SW480 (cell line): ENCODE data around the gene KRTAP5-6.
"Not testable (repeated sequence)": the region's sequence is repeated elsewhere in the genome, so short reads cannot be mapped to it uniquely, and the experiment has no call there.

ENCODE experiments used
- DNase-seq: peaks from one replicate; pipeline ENCODE4 v3.0.0-alpha.2; 2016; ENCODE audit warnings: low spot score

KRTAP5-6 gene

DNA sequence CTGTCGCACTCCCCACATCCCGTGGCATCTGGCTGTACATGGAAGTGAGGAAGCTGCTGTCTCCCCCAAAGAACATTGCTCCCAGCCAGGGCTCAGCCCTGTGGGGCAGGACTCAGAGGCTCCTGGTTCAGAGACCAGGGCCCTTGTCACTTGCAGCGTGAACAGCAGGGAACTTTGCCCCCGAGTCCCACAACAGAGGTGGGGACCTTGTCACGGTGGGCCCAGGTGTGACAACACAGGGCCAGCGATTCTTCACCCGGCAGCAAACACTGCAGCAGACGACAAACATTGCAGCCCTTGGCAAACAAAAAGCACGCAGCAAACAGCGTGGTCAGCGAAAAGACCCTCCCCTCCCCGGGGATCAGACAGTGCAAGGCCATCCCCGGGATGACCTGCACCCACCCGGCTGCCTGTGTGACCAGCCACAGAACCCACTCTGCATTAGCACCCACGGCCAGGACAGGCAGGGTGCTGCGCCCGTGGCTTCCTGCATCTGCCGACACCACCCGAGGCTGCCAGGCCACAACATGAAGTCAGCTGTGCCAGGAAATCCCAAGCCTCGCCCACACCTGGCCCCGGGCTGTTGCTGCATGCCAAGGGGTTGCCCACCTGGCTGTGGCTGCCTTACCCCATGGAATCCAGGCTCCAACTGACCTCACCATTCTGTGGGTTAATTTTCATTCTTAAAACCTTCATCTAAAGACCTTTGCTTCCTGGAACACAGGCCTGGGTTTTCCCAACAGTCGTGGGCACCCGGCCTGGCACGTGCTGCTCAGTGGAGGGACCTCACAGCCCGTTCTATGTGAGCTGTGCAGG is 35.3 kb upstream of the KRTAP5-6 start:
- not testable (repeated sequence) for DNase-seq

DNA sequence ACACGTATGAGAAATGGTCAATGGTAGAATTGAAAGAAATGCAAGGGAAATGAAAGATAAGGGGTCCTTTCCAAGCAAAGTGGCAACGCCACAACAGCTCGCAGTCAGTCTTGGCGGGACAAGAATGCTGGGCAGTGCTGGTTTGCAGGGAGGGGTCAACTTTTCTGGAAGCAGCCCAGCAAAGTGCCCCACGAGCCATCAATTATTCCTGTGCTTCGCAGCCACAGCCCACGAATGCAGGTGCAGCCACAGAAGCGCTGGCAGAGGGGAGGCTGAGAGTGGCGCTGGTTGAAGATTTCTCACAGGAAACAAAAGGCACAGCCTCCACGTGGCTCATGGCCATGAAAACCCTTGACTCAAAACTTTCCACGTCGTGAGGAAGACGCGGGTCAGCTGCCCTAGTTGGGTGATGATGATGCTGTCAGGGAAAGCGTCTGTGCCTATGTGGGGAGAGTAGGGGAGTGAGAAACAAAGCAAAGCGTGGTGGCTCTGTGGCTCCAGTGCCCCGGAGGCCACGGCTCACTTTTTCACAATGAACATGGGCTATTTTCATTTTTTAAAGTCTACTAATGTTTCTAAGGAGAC is 34.2 kb upstream of the KRTAP5-6 start:
- DNase-seq = not testable (repeated sequence)

DNA sequence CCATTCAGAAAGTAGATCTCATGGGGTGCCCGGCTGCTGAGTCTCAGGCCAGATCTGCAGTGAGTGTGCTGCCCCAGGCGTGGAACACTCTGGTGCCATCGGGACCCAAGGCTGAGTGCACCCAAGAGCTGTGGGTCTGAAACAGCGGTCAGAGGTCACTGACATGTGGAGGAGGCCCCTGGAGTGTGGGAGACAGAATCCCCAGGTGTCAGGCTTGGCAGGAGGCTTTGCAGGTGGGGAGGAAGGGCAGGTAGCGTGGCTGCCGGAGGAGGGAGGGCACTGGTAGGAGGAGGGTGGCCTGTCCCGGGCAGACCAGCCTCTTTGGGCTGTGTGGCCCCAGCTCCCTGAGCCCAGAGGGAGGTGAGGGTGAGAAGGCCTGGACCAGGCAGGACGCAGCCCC is 31.7 kb upstream of the KRTAP5-6 start:
- no peak for DNase-seq

DNA sequence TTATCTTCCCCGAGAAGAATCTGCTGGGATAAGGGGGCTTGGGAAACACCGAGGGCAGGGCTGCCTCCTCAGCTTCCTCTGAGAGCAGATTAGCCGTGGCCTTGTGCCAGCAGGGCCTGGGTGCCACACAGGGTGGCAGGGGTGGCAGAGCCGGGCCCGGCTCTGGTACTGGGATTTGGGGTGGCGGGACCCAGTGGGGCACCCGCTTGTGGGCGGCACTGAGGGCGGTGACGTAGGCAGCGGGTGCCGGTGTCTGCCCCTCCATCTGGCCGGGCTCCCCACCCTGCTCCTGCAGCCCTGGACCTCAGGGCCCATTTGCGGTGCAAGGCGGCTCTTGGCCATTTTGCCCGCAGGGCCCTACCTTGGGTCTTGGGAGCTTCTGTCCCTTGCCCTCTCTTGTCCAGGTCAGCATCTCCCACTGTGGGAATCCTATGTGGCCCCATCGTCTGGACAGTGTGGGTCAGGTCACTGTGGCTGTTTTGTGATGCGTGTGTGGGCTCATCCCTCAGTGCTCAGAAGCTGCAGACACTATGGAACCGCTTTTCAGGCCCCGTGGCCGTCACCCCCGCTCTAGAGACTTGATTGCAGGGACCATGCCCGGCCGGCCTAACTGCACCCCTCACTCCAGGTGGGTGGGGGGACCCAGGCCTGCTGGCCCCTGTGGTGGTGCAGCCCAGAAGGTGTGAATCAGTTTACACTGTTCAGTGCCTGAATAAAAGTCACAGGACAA is 29.7 kb upstream of the KRTAP5-6 start:
- no peak for DNase-seq

DNA sequence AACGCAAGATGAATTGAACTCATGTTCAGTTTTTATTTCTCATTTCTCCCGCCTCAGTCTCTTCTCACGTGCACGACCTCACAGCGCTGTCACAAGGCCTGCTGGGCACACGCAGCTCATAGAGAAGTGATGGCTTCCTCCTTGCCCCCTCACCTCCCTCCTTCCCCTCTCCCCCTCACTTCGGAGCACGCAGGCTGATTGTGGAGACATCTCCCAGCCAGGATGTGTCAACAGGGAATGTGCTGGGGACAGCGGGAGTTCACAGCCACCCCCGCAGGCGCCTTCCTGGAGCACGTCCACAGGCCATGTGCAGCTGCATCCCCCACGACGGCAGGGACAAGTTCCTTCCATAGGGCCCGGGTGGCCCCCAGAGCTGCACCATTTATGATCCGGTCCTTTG is 29.1 kb upstream of the KRTAP5-6 start:
- no peak for DNase-seq

DNA sequence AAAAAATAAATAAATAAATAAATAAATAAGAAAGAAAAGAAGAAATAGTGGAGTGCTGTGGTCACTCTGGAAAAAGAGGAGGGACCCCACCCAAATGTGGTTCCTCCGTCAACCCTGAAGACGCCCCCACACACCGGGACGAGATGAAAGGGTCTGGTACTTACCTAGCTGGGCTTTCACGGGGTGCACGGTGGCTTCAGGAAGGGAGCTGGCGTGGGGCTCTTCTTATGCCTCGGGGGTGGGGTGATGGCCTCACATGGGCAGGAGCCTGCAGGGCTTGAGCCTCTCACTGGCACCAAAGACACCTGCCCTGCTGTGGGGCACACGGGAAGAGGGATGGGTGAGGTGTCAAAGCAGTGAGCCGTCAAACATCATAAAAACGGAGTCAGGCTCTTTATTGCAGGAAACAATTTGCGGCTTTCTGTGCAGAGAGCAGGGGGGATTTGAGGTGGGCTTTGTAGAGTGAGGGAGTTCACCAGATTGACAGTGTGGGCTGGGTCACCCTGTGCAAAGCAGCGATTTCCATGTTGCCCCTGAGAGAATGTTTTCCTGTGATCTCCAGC is 28.0 kb upstream of the KRTAP5-6 start:
- DNase-seq = no peak

DNA sequence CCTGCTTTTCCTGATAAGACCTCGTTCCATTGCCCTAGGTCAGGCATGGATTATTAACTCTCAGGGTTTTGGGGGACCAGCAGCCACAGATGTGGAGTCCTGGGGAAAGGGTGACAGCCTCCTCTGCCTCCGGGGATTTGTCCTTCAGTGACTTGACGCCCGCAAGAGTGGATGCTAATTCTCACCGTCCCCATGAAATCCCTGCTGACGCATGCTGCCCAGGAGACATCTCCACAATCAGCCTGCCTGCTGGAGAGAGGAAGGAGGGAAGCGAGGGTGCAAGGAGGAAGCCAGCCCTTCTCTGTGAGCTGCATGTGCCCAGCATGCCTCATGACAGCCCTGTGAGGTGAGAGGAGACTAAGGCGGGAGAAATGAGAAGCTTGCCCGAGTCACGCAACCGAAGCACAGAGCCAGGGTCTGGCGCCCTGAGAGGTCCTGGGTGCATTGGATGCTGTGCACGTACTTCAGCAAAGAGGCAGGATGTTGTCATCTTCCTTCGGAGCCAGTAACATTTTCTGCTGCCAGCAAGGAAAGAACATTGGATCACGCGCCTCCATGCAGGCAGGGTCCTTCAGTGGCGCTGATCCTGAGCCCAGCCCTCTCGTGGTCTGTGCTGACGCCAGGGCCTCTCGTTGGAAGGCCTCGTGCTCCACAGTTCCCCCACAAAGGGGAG is 27.3 kb upstream of the KRTAP5-6 start:
- DNase-seq = no peak

DNA sequence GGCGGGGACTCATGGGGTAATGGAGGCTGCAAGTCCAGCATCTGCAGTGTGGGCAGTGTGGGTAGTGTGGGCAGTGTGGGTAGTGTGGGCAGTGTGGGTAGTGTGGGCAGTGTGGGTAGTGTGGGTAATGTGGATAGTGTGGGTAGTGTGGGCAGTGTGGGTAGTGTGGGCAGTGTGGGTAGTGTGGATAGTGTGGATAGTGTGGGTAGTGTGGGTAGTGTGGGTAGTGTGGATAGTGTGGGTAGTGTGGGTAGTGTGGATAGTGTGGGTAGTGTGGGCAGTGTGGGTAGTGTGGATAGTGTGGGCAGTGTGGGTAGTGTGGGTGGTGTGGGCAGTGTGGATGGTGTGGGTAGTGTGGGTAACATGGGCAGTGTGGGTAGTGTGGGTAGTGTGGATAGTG is 26.5 kb upstream of the KRTAP5-6 start:
- DNase-seq = not testable (repeated sequence)

DNA sequence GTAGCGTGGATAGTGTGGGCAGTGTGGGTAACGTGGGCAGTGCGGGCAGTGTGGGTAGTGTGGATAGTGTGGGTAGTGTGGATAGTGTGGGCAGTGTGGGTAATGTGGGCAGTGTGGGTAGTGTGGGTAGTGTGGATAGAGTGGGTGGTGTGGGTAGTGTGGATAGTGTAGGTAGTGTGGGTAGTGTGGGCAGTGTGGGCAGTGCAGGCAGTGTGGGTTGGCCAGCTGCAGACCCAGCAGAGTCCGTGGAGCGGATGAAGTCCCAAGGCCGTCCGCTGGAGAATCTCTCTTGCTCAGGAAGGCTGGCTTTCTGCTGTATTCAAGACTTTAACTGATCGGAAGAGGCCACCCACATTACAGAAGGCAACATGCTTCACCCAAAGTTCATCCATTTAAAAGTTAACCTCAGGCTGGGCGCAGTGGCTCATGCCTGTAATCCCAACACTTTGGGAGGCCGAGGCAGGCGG is 26.1 kb upstream of the KRTAP5-6 start:
- DNase-seq = no peak

DNA sequence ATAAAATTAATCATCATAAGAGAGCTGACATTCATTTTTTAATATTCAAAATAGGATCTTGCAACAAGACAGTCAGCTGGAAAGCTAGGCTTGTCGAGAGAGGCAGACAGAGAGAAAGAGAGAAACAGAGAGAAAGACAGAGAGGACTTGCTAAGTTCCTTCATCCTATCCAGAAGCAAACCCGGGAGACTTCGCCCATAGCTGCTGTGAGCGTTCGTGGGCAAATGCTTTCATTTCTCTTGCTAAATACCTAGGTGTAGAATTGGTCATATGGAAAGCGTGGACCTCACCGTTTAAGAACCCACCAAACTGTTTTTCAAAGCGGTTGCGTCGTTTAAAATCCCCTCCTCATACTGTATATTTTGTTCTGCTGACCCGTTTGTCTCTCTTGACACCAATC is 25.3 kb upstream of the KRTAP5-6 start:
- DNase-seq = no peak

DNA sequence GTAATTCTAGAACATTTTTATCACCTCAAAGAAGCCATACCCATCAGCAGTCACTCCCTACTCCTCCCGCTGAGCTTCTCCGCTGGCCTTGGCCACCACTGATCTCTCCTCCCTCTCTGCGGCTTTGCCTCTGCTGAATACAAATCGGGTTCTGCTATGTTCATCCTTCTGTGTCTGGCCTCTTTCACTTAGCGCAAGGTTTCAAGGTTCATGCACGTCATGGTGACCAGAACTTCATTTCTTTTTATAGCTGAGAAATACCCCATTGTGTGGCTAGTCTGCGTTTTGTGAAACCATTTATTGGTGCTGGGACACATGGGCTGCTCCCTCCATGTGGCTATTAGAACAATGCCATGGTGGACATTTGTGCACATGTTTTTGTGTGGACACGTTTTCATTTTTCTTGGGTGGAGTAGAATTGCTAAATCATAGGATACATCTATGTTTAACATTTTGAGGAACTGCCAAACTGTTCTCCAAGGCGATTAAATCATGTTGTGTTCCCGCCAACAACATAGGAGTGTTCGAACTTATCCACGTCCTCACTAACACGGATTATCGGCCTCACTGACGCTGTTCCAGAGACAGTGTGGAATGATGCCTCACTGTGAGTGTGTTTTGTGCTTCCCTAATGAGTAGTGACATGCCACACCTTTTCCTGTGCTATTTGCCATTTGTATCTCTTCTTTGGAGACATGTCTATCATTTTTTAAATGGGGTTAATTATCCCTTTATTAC is 24.2 kb upstream of the KRTAP5-6 start:
- DNase-seq = no peak

DNA sequence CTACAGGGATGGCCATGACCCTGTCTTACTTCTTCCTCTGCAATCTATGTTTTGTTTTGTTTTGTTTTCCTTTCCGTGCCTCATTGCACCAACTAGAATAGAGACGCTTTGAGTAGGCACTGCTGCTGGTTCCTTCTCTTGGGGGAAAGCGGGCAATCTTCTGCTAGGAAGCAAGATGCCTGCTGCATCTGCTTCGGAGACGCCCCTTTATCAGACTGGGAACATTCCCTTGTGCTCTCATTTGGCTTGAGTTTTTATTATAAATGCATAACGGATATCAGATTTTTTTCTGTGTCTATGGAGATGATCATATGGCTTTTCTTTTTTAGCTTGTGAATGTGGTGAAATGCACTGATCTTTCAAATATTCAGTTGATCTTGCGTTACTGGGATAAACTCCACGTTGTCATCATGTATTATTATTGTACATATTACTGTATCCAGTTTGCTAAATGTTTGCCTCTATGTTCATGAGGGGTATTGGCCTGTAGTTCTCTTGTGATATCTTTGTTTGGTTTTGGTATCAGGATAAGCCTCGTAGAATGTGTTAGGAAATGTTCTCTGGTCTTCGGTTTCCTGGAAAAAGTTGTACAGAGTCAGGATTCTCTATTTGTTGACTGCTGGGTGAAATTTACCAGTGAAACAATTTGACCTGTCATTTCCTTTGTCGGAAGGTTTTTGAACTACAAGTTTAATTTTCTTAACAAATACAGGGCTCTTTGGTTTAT is 23.4 kb upstream of the KRTAP5-6 start:
- DNase-seq = no peak

DNA sequence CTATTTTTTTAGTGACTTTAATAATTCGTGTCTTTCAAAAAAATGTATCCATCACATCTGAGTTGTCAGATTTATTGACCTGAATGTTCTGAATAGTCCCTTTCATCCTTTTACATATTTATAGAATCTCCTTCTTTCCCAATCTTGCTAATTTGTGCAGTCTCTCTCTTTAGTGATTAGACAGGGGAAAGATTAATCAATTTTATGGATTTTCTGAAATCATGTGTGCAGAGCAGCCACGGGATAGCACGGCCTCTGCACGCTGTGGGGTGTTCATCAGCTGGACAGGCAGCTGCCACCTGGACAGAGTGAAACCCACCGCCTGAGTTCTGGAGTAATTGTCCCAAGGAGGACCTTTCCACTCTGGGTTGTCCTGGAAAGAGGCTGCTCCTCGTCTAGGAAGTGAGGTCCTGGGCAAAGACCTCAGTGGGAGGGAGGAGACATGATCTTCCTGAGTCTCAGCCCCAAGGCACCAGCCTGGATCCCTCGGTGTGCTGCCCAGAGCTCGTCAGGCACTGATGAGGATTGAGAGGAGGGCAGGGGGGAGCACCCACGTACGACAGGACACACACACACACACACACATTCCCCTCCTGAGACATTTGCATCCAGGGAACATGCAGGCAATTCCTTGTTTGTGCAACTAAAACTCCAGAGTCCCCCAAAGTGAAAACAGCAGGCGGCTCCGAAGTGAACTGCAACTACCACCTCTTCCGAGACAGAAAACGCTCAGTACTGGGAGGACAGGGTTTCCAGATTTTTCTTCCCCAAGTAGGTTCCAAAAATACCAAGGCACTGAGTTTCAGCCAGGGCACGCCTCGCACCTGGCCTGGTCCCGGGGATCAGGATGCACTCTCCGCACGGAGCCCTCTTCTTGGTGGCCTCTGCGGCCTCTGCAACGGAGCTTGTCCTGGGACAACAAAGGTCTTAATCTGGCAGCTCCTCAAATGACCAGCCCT is 22.5 kb upstream of the KRTAP5-6 start:
- no peak for DNase-seq

DNA sequence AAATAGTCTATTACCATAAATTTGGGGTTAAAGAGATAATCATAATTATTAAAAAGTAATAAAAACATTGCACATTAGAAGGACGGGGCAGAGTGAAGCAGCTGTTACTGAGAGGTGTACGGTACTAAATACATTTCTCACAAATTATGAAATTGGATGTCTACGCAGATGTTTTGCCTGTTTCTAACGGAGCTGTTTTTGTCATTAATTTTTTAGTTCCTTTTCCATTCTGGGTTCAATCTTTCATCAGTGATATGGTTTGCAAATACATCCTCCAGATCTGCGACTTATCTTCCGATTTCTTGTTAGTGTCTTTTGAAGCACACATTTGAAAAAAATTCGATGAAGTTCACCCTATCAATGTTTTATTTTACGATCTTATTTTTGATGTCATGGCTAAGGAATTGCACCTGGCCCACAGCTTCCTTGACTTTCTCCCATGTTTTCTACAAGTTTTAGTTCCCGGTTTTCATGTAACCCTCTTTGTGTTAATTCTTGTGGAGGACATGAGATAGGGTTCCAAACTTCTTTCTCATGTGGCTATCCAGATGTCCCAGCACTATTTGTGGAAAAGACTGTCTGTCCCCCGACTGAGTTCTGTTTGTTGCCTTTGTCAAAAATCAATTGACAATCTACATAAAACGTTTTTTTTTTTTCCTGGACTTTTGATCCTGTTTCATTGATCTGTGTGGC is 21.3 kb upstream of the KRTAP5-6 start:
- DNase-seq = no peak

DNA sequence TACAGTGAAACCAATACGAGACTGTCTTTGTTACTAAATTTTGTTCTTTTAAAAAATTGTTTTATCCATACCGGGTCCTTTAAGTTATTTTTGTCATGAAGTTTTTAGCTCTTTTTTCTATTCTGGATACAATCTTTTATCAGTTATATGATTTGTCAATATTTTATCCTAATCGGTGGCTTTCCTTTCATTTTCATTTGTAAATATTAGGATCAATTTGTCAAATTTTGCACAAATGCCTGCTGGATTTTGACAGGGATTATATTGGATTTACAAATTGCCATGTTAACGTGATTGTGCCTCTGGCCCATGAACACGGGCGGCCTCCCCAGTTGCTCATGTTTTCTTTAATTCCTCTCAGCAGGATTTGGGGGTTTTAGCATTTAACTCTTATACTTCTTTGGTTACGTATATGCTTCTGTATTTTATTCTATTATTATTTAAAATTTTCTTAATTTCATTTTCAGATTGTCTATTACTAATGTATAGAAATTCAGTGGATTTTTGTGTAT is 20.7 kb upstream of the KRTAP5-6 start:
- no peak for DNase-seq

DNA sequence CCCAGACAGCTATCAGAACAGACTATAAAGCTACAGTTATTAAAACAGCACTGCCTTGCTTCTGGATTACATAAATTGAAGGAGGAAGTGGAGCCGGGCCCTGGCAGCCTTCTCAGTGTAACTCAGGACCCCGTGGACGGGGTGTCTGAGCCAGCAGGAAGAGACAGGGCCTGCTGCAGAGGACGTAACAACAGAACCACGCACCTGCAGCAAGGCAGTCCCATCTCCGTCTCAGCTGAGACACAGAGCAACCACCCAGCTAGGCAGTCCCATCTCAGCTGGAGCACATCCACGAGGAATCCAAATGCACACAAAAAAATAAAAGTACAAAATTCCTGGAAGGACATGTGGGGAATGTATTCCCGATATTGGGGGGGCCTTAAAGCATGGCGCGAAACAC is 17.1 kb upstream of the KRTAP5-6 start:
- no peak for DNase-seq

DNA sequence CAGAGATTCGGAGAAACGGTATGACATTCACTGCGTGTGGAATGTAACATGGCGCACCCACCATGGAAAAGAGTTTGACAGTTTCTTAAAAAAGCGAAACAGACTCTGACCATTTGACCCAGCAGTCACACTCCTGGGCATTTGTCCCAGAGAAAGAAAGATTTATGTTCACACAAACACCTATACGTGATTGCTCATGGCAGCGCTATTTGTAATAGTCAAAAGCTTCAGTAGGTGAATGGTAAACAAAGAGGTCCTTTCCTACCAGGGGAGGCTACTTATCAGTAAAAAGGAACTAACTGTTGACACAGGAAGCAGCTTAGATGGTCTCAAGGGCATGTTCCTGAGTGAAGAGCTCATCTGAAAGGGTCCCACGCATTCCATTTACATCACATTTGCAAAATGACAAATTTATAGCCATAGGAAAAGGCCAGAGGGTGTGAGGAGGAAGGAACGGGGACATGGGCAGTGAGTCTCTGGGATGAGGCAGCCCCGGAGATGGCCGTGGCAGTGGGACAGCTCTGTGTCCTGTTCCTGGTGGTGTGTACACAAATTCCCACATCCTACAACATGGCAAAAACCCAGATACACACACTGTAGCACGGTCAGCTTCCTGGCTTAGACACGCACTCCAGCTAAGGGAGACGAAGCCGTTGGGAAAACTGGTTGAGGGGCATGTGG is 14.6 kb upstream of the KRTAP5-6 start:
- DNase-seq = no peak

DNA sequence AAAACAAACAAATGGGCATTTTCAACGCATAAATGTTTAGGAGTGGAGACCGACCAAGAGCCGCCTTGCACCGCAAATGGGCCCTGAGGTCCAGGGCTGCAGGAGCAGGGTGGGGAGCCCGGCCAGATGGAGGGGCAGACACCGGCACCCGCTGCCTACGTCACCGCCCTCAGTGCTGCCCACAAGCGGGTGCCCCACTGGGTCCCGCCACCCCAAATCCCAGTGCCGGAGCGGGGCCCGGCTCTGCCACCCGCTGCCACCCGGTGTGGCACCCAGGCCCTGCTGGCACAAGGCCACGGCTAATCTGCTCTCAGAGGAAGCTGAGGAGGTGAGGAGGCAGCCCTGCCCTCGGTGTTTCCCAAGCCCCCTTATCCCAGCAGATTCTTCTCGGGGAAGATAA is 13.8 kb upstream of the KRTAP5-6 start:
- not testable (repeated sequence) for DNase-seq
